GM21367 (cell line): ENCODE data around the gene ZNF423.

Experiments
- ATAC-seq: cut with Tn5 transposase; IDR thresholded peaks from one replicate; pipeline ENCODE4 v1.9.1; 2021; ENCODE audit not compliant: unreplicated experiment

Gene ZNF423

GRCh38 chr16:49631187-49632041, 224.5 kb downstream of the ZNF423 start:
- no peak for ATAC-seq

DNA sequence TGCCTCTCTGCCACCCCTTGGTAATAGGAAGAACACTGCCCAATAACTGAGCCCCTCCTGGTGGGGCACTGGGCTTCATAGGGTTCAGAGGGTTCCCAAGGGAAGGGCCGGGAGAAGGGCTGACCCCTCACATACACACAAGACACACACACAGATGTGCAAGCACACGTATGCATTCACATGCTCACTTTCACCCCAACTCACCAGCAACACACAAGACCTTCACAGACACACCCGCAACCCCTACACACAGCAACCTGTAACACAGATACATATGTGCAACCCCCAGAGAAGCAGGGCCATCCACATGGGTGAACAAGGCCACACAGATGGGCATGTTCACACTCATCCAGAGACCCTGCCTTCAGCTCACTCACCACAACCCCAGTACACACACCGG, 225.1 kb downstream of the ZNF423 start:
- ATAC-seq, result no peak

GRCh38 chr16:49629851-49630250, 226.1 kb downstream of the ZNF423 start:
- no peak for ATAC-seq

GRCh38 chr16:49628148-49628547, 227.8 kb downstream of the ZNF423 start:
- no peak for ATAC-seq

DNA sequence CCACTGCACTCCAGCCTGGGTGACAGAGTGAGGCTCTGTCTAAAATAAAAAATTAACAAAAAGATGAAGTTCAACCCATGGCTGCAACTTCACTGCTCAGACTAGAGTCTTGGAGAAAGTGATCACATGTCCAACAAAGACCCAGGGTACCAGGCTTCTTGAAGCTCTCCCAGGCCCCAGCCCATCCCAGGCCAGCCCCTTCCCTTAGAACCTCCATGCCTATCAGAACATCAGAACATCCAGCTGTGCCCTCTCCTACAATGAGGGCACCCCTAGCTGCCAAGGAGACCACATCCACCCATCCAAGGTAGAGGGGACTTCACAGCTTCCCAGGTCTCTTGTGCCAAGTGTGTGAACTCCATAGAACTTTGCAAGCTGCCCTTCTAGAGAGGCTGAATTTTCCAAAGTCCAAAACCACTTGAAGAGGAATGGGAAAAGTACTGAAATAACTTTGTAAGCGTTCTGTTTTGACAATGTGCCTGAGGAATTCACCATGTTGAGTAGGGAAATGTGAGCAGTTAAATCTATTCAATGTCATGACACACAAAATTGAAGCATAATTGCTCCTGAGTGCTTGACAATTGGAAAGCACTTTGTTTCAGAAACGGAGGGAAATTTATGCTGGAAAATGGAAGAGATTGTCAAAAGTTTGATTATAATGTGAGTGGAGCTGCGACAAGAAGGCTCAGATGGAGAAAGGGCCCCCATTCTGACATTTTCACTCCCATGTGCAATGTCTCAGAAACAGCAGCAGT, 230.4 kb downstream of the ZNF423 start:
- no peak for ATAC-seq

GRCh38 chr16:49623501-49624266, 232.2 kb downstream of the ZNF423 start:
- no peak for ATAC-seq

GRCh38 chr16:49622421-49623402, 233.2 kb downstream of the ZNF423 start:
- ATAC-seq, result no peak

- ATAC-seq, result no peak
Measured at GRCh38 chr16:49622084-49622390, 233.9 kb downstream of the ZNF423 start.

DNA sequence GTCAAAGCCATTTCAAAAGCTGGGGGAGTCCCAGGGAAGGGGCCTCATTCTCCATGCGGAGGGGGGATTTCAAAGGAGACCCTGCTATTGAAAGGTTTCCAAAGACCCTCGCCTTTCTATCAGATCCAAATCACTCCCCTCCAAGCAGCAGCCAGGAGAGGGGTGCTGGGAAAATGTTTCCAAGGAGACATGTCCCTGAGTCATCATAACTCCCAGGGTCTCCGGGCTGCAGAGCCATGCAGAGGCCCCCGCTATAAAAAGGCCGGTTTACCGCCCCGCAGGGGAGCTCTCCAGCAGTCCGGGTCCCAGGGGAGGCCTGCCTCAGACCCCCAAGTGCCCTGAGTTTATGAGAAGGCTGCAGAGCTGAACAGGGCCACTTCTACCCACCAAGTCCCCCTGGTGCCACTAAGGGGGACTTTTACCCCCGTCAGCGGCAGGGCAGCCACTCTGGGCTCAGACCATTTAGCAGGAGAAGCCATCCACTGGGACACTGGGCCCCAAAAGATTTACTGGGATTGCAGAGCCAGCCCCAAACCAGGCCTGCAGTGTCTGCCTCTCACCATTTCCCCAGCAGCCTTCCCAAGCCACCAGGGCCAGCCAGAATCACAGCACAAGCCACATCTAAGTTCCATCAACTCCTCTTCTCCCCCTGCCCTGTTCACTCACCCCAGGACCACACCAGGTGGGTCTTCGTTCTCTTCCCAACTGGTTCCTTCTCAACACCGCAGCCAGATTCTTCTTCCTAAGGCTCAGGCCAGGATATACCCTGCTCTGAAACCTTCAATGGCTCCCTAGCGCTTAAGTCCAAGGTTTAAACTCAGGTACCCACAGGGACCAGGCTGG, 234.4 kb downstream of the ZNF423 start:
- no peak for ATAC-seq

DNA sequence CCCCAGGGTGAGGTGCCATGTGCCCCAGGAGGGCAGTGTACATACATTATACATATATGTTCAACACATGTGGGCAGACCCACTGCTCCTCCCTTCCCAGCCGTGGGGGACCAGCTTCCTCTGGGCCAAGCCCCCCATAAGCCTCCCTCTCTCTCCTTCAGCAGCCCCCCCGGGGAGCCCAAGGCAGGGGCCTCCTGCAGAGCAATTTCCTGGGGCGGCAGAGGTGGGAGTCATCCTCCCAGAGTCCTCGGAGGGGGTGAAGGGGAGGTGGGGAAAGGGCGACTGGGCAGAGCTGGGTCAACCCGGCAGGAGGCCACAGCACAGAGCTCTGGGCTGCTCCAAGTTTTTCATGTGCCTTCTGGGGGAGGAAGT, 235.1 kb downstream of the ZNF423 start:
- no peak for ATAC-seq

GRCh38 chr16:49620158-49620868, 235.6 kb downstream of the ZNF423 start:
- no peak for ATAC-seq

DNA sequence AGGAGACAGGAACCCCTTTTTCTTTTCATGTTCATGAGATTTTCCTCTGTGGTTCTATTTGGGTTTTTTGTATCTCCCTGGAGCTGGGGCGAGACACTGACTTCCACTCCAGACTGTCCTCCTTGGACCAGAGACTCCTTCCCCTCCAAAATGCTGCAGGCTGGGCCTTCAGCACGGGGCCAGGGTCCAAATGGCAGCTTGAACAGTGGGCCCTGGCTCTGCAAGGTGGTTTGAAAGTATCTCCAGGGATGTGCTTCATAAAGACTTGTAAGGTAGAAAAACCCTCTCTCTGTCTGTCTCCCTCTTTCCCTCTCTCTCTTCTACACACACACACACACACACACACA, 236.1 kb downstream of the ZNF423 start:
- ATAC-seq, result no peak

- ATAC-seq, result no peak
Measured at GRCh38 chr16:49618955-49619354, 237.0 kb downstream of the ZNF423 start.

DNA sequence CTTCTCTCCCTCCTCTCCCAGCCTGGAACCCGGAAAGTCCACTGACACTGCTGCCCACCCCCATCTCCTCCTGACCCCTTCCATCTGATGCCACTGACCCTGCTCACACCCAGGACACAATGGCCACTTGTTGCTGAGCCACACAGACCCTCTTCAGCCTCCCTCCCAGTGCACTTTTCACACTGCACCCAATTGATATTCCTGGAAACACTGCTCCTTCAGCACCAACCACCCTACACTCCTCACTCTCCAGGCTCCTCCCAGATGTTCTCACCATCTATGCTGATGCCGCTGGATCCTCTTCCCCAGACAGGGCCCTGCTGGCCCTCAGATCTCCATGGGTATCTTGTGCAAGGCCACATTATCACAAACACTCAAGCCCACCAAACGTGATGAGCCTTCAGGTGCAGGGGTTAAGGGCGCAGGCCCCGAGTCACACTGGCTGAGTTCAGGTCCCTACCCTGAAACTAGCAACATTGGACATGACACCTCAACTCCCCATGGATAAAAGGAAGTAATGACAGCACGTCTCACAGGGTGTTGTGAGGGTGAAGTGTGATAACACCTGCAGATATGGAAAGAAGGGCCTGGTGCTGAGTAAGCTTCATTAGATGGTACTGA, 238.1 kb downstream of the ZNF423 start:
- no peak for ATAC-seq

GRCh38 chr16:49617016-49617629, 238.8 kb downstream of the ZNF423 start:
- ATAC-seq, result no peak

- ATAC-seq, result no peak
Measured at GRCh38 chr16:49615576-49615975, 240.3 kb downstream of the ZNF423 start.

GRCh38 chr16:49610983-49611382, 244.9 kb downstream of the ZNF423 start:
- ATAC-seq, result no peak

DNA sequence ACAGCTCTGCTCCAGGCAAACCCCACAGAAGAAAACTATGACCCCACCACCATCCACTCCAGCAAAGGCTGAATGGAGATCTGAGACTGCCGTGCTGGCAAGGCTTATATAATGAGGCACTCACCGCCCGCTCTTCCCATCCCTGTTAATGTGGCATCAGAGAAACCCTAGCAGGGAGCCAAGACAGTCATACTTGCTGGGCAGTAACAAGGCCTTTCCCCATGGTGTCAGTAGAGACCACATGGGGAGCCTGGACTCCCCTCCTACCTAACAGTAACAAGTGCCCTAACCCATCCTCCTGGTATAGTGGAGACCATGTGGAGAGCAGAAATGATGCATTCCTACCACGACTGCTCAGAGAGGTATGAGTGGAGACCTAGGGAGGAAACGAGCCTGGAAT, 247.1 kb downstream of the ZNF423 start:
- ATAC-seq, result no peak
